Endothelial cell of umbilical vein (primary cell): ENCODE measurements around the gene LMAN1L. TPM values are rescaled to one million over a fixed set of nuclear protein-coding genes. Genes with fewer than 3 reads are reported as not detected.

ENCODE experiments used
- BruUV-seq: library from RNA; stranded (reverse); fragments of 400-500 nt; replicated peaks from 2 replicates; lab custom pipeline; 2021; lab: Mats Ljungman, UMichigan
- CTCF ChIA-PET: fragments of 300-600, 350-600 bp; sonication (Branson Sonifier 250); formaldehyde crosslinking; loops from one replicate; lab custom pipeline; 2021; ENCODE audit warnings: antibody characterized with exemption, inconsistent platforms; lab: Charles Lee
- POLR2A ChIA-PET: fragments of 300-600, 350-600 bp; sonication (Branson Sonifier 250); formaldehyde crosslinking; loops from one replicate; lab custom pipeline; 2021; ENCODE audit warnings: antibody characterized with exemption, inconsistent platforms; lab: Charles Lee
- DNase-seq: peaks from one replicate; pipeline ENCODE4 v3.0.0-alpha.2; 2011; ENCODE audit warnings: low read depth, low spot score
- FAIRE-seq: peaks from 2 replicates; lab custom pipeline; 2011; peaks lifted over from hg19 to GRCh38; lab: Jason Lieb, UNC
- H2AFZ ChIP-seq: 2 replicates; pipeline ENCODE4 v1.6.0; 2012; ENCODE audit warnings: low read depth, low read length, control low read depth, inconsistent platforms
- H3K27ac ChIP-seq: 2 replicates; pipeline ENCODE4 v1.5.1; 2011; ENCODE audit warnings: low read depth, mild to moderate bottlenecking, control low read depth, low read length, moderate library complexity; ENCODE audit not compliant: insufficient read depth
- H3K27me3 ChIP-seq, 2 experiments: 2 replicates each; pipeline versions ENCODE4 v1.6.0 to v1.6.1; 2011; ENCODE audit warnings: low read length in 2 of 2, mixed read lengths in 1 of 2; ENCODE audit not compliant: control insufficient read depth in 2 of 2, insufficient read depth in 2 of 2
- H3K36me3 ChIP-seq, 2 experiments: 2 replicates in 1 of 2; 3 replicates in 1 of 2; pipeline ENCODE4 v1.5.1; 2011; ENCODE audit warnings: low read length in 2 of 2, mild to moderate bottlenecking in 1 of 2, moderate library complexity in 1 of 2; ENCODE audit not compliant: control insufficient read depth in 2 of 2, insufficient read depth in 2 of 2; ENCODE audit errors: extremely low read depth in 1 of 2
- H3K4me1 ChIP-seq: 3 replicates; pipeline ENCODE4 v1.5.1; 2011; ENCODE audit warnings: mild to moderate bottlenecking, low read length; ENCODE audit not compliant: control insufficient read depth, insufficient read depth; ENCODE audit errors: extremely low read depth
- H3K4me2 ChIP-seq: 2 replicates; pipeline ENCODE4 v1.6.1; 2011; ENCODE audit warnings: low read length, control low read depth, mixed read lengths; ENCODE audit not compliant: insufficient read depth
- H3K4me3 ChIP-seq, 3 experiments: fragments of 200-600 bp in 1 of 3; sonication (generic), shearing (Covaris generic) in 1 of 3; replicated peaks in 1 of 3; 2 replicates each; pipeline ENCODE4 v1.5.1; 2011 to 2016; ENCODE audit warnings: control low read depth in 3 of 3, low read length in 3 of 3, mild to moderate bottlenecking in 2 of 3, inconsistent platforms in 1 of 3, low read depth in 1 of 3, moderate library complexity in 1 of 3; ENCODE audit not compliant: insufficient read depth in 1 of 3
- H3K79me2 ChIP-seq: 2 replicates; pipeline ENCODE4 v1.6.0; 2012; ENCODE audit warnings: low read length, inconsistent platforms; ENCODE audit not compliant: control insufficient read depth, insufficient read depth
- H3K9ac ChIP-seq: replicated peaks from 2 replicates; pipeline ENCODE3; 2011; ENCODE audit warnings: low read length, control low read depth; ENCODE audit not compliant: insufficient read depth; ENCODE audit errors: extremely low read depth
- H3K9me1 ChIP-seq: replicated peaks from 3 replicates; pipeline ENCODE4 v1.6.0; 2011; ENCODE audit warnings: mild to moderate bottlenecking, low read length; ENCODE audit not compliant: control insufficient read depth, insufficient read depth; ENCODE audit errors: extremely low read depth
- H3K9me3 ChIP-seq: replicated peaks from 2 replicates; pipeline ENCODE4 v1.5.1; 2012; ENCODE audit warnings: low read length, inconsistent platforms; ENCODE audit not compliant: control insufficient read depth, insufficient read depth
- H4K20me1 ChIP-seq: replicated peaks from 2 replicates; pipeline ENCODE3; 2011; ENCODE audit warnings: mild to moderate bottlenecking, low read length; ENCODE audit not compliant: control insufficient read depth, insufficient read depth; ENCODE audit errors: extremely low read depth
- EZH2 ChIP-seq: IDR thresholded peaks from 2 replicates; pipeline ENCODE4 v1.6.1; 2012; ENCODE audit warnings: borderline replicate concordance, low read depth, mild to moderate bottlenecking, moderate library complexity, low read length, inconsistent platforms; ENCODE audit not compliant: severe bottlenecking
- FOS ChIP-seq: IDR thresholded peaks from 2 replicates; pipeline ENCODE4 v1.6.1; 2011; ENCODE audit warnings: mild to moderate bottlenecking, low read length, moderate library complexity, borderline replicate concordance; ENCODE audit not compliant: insufficient read depth
- GATA2 ChIP-seq: IDR thresholded peaks from 2 replicates; pipeline ENCODE4 v1.7.0; 2011; ENCODE audit warnings: low read depth, mild to moderate bottlenecking, moderate library complexity, mixed read lengths, low read length; ENCODE audit not compliant: insufficient read length, insufficient read depth
- JUN ChIP-seq: IDR thresholded peaks from 2 replicates; pipeline ENCODE4 v1.6.1; 2011; ENCODE audit warnings: borderline replicate concordance, low read depth; ENCODE audit not compliant: insufficient read length, insufficient read depth
- MAX ChIP-seq: IDR thresholded peaks from 2 replicates; pipeline ENCODE4 v1.6.1; 2011; ENCODE audit not compliant: insufficient read depth, insufficient read length
- MYC ChIP-seq: IDR thresholded peaks from one replicate; pipeline ENCODE4 v1.6.1; 2011; ENCODE audit warnings: mild to moderate bottlenecking, low read depth, low read length
- POLR2A ChIP-seq: IDR thresholded peaks from 2 replicates; pipeline ENCODE4 v1.6.1; 2012; ENCODE audit warnings: low read depth, mild to moderate bottlenecking, control low read depth, low read length
- POLR2AphosphoS5 ChIP-seq: IDR thresholded peaks from 2 replicates; pipeline ENCODE4 v1.6.1; 2012; ENCODE audit warnings: low read depth, mild to moderate bottlenecking, control low read depth, low read length, moderate library complexity; ENCODE audit not compliant: insufficient read depth
- dilution Hi-C: fragments of 300-500 bp; cut with MboI; formaldehyde crosslinking; loops from one replicate; pipeline ENCODE4 v1.15.0; 2019; ENCODE audit warnings: low sequenced_read_pairs; ENCODE audit not compliant: extremely low pct_ligation_motif_present
- intact Hi-C: fragments of 100-400 bp; cut with micrococcal nuclease; formaldehyde crosslinking; loops from one replicate; pipeline ENCODE4 v1.10.0; 2022
- polyA plus RNA-seq, 4 experiments: library from polyadenylated mRNA; depleted of rRNA in 3 of 4; stranded (reverse) in 3 of 4; unstranded in 1 of 4; fragments of >200 nt; gene quantifications; 2 replicates each; pipeline versions ENCODE4 v1.2.1 to v1.2.3, GENCODE V29; 2011 to 2012; ENCODE audit warnings: missing spikeins in 1 of 4
- total RNA-seq: library from RNA; stranded (reverse); gene quantifications from 2 replicates; pipeline ENCODE4 v1.2.3, GENCODE V29; 2021
- TF ChIP-seq, protein P1 (sequence below), 2 donors: IDR thresholded peaks; 1 replicate in 1 of 2; 2 replicates in 1 of 2; pipeline ENCODE4 v1.5.1; 2011; ENCODE audit warnings: low read length in 2 of 2, mild to moderate bottlenecking in 2 of 2, moderate library complexity in 2 of 2, control low read depth in 1 of 2, inconsistent platforms in 1 of 2, low read depth in 1 of 2; ENCODE audit not compliant: insufficient read depth in 1 of 2; ENCODE audit errors: extremely low read depth in 1 of 2

The LMAN1L gene
- total and polyA plus RNA-seq, 2 donors (not counting 3 experiments of a cell fraction or from before 2014, with no cell fraction given): not detected

- Histone ChIP-seq H3K27ac (peak within 1 kb of the TSS; percentile 60), H3K27me3 (no peaks in the 10 kb centered on the region), H3K9me3 (no peaks in the 10 kb centered on the region), H3K9ac (peak within 1 kb of the TSS; percentile 79), H3K4me2 (peak within 1 kb of the TSS; percentile 87), H2AFZ (peak within 1 kb of the TSS; percentile 89), H3K36me3 (peaks cover 0 to 17% of the 10 kb centered on the region in 2 experiments), H3K4me1 (peaks cover 11% of the 10 kb centered on the region), H3K9me1 (no peaks in the 10 kb centered on the region), H4K20me1 (no peaks in the 10 kb centered on the region), H3K4me3 (peak within 1 kb of the TSS; percentile 61 to 81 (median 71)), H3K79me2 (peaks cover 2% of the 10 kb centered on the region)
- ChIA-PET POLR2A (no interaction called here), CTCF (interaction anchor here (1.1 to 5.3 kb wide), 8 partner anchors 28 to 108 kb away, joined by 3 to 37 read pairs (median 6); no protein-coding TSS in a partner anchor)
- peak; percentile 87 for FAIRE-seq
- BruUV-seq: no TSS peak
- TF ChIP-seq FOS (no peak), EZH2 (no peak), POLR2A (peak; percentile 88), MYC (peak; percentile 42), POLR2AphosphoS5 (peak; percentile 88), JUN (no peak), MAX (peak; percentile 85), GATA2 (no peak)
- TF ChIP-seq, protein P1, sequence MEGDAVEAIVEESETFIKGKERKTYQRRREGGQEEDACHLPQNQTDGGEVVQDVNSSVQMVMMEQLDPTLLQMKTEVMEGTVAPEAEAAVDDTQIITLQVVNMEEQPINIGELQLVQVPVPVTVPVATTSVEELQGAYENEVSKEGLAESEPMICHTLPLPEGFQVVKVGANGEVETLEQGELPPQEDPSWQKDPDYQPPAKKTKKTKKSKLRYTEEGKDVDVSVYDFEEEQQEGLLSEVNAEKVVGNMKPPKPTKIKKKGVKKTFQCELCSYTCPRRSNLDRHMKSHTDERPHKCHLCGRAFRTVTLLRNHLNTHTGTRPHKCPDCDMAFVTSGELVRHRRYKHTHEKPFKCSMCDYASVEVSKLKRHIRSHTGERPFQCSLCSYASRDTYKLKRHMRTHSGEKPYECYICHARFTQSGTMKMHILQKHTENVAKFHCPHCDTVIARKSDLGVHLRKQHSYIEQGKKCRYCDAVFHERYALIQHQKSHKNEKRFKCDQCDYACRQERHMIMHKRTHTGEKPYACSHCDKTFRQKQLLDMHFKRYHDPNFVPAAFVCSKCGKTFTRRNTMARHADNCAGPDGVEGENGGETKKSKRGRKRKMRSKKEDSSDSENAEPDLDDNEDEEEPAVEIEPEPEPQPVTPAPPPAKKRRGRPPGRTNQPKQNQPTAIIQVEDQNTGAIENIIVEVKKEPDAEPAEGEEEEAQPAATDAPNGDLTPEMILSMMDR (IDR thresholded peaks at IDR 0.05; ENCODE audit: extremely low read depth in 1 of 2, insufficient read depth in 1 of 2, low read depth in 1 of 2, low read length in 2 of 2): peak; percentile 36 to 57
- dilution Hi-C loops: no loop called here
- intact Hi-C loops: loop anchor here (1.0 to 5.0 kb wide), 5 partner anchors 30 to 108 kb away; partner anchors contain the start of genes COX5A and SCAMP2
- peak; percentile 81 for DNase-seq
These were observed 30.2 kb downstream of the LMAN1L start, which contains the start of gene ULK3 for GRCh38 chr15:74842581-74843444. TSS of gene ULK3 (minus strand) at chr15:74843156. CDS start at chr15:74843105, 51 bp downstream.
